HEK293 (cell line): ENCODE measurements around the gene ZFPL1.

ENCODE experiments used
- CTCF ChIA-PET: fragments of 350-600 bp; formaldehyde crosslinking; extraction: SDS; loops from one replicate; lab custom pipeline; 2021; ENCODE audit warnings: antibody characterized with exemption; lab: Yijun Ruan, JAX
- POLR2A ChIA-PET: fragments of 300-600 bp; formaldehyde crosslinking; extraction: SDS; loops from one replicate; lab custom pipeline; 2020; ENCODE audit warnings: antibody characterized with exemption, inconsistent platforms; lab: Yijun Ruan, JAX
- H3K27ac ChIP-seq: fragments of 200-500 bp; sonication (Bioruptor generic); 2 replicates; pipeline ENCODE4 v1.5.1; 2014; ENCODE audit warnings: low read depth, low read length, control low read depth, inconsistent platforms; ENCODE audit errors: extremely low read depth
- H3K36me3 ChIP-seq, 2 experiments: fragments of 200-500 bp in 1 of 2; sonication (Bioruptor generic) in 1 of 2; 1 replicate in 1 of 2; 2 replicates in 1 of 2; pipeline ENCODE4 v1.5.1; 2014 to 2017; ENCODE audit warnings: inconsistent platforms in 2 of 2, low read length in 2 of 2; ENCODE audit not compliant: control insufficient read depth in 2 of 2, insufficient read depth in 1 of 2
- H3K4me1 ChIP-seq: fragments of 200-500 bp; sonication (Bioruptor generic); 2 replicates; pipeline ENCODE4 v1.5.1; 2014; ENCODE audit warnings: mild to moderate bottlenecking, low read length, inconsistent platforms; ENCODE audit not compliant: control insufficient read depth, insufficient read depth
- H3K4me3 ChIP-seq: 2 replicates; pipeline ENCODE4 v1.5.1; 2011; ENCODE audit warnings: low read depth, mild to moderate bottlenecking, control low read depth, low read length, moderate library complexity
- H3K9me3 ChIP-seq: fragments of 200-500 bp; sonication (Bioruptor generic); 2 replicates; pipeline ENCODE4 v1.5.1; 2014; ENCODE audit warnings: low read depth, low read length, inconsistent platforms; ENCODE audit not compliant: control insufficient read depth, insufficient read depth
- EGR2 ChIP-seq: fragments of 450-650 bp; formaldehyde crosslinking; IDR thresholded peaks from 2 replicates; pipeline ENCODE4 v1.5.1; 2016; ENCODE audit warnings: low read depth, missing biosample characterization, missing genetic modification characterization
- HOXD13 ChIP-seq: sonication (generic); formaldehyde crosslinking; IDR thresholded peaks from 2 replicates; pipeline ENCODE4 v1.8.0; 2022; ENCODE audit warnings: missing genetic modification reagents, borderline replicate concordance
- KLF1 ChIP-seq: fragments of 450-650 bp; formaldehyde crosslinking; IDR thresholded peaks from 2 replicates; pipeline ENCODE4 v1.5.1; 2016; ENCODE audit warnings: missing biosample characterization, missing genetic modification characterization
- KLF16 ChIP-seq: fragments of 450-650 bp; formaldehyde crosslinking; IDR thresholded peaks from 2 replicates; pipeline ENCODE4 v1.5.1; 2017; ENCODE audit warnings: missing biosample characterization, missing genetic modification characterization
- SP2 ChIP-seq: fragments of 450-650 bp; formaldehyde crosslinking; IDR thresholded peaks from 2 replicates; pipeline ENCODE4 v1.5.1; 2016; ENCODE audit warnings: missing biosample characterization, missing genetic modification characterization
- TRIM28 ChIP-seq: IDR thresholded peaks from 2 replicates; pipeline ENCODE4 v1.6.1; 2011; ENCODE audit warnings: low read length, control low read depth, borderline replicate concordance
- YY1 ChIP-seq: fragments of 450-650 bp; formaldehyde crosslinking; IDR thresholded peaks from 2 replicates; pipeline ENCODE4 v1.5.1; 2018; ENCODE audit warnings: missing biosample characterization, missing genetic modification characterization
- ZBTB11 ChIP-seq: fragments of 450-650 bp; formaldehyde crosslinking; conservative IDR thresholded peaks from 2 replicates; pipeline ENCODE4 v1.5.1; 2016; ENCODE audit warnings: low read depth, missing biosample characterization, missing genetic modification characterization
- ZBTB21 ChIP-seq: fragments of 450-650 bp; formaldehyde crosslinking; IDR thresholded peaks from 2 replicates; pipeline ENCODE4 v1.5.1; 2017; ENCODE audit warnings: missing biosample characterization, missing genetic modification characterization
- ZBTB7A ChIP-seq: fragments of 450-650 bp; formaldehyde crosslinking; IDR thresholded peaks from 2 replicates; pipeline ENCODE4 v1.5.1; 2016; ENCODE audit warnings: low read depth, missing biosample characterization, missing genetic modification characterization
- ZFHX2 ChIP-seq: fragments of 450-650 bp; formaldehyde crosslinking; conservative IDR thresholded peaks from 2 replicates; pipeline ENCODE4 v1.5.1; 2016; ENCODE audit warnings: missing biosample characterization, missing genetic modification characterization
- ZFP37 ChIP-seq: fragments of 450-650 bp; formaldehyde crosslinking; IDR thresholded peaks from 2 replicates; pipeline ENCODE4 v1.5.1; 2016; ENCODE audit warnings: missing biosample characterization, missing genetic modification characterization
- ZFP41 ChIP-seq: fragments of 450-650 bp; formaldehyde crosslinking; IDR thresholded peaks from 2 replicates; pipeline ENCODE4 v1.5.1; 2016; ENCODE audit warnings: missing biosample characterization, missing genetic modification characterization, borderline replicate concordance
- ZNF140 ChIP-seq: fragments of 450-650 bp; formaldehyde crosslinking; IDR thresholded peaks from 2 replicates; pipeline ENCODE4 v1.5.1; 2016; ENCODE audit warnings: missing biosample characterization, missing genetic modification characterization
- ZNF148 ChIP-seq: fragments of 450-650 bp; formaldehyde crosslinking; IDR thresholded peaks from 2 replicates; pipeline ENCODE4 v1.5.0; 2017; ENCODE audit warnings: missing biosample characterization, missing genetic modification characterization, borderline replicate concordance
- ZNF174 ChIP-seq: fragments of 450-650 bp; formaldehyde crosslinking; IDR thresholded peaks from 2 replicates; pipeline ENCODE4 v1.5.0; 2017; ENCODE audit warnings: missing biosample characterization, mild to moderate bottlenecking, missing genetic modification characterization
- ZNF18 ChIP-seq: fragments of 450-650 bp; formaldehyde crosslinking; IDR thresholded peaks from 2 replicates; pipeline ENCODE4 v1.5.1; 2016; ENCODE audit warnings: missing biosample characterization, missing genetic modification characterization
- ZNF23 ChIP-seq: fragments of 450-650 bp; formaldehyde crosslinking; IDR thresholded peaks from 2 replicates; pipeline ENCODE4 v1.5.1; 2016; ENCODE audit warnings: missing biosample characterization, missing genetic modification characterization, borderline replicate concordance
- ZNF335 ChIP-seq: fragments of 450-650 bp; formaldehyde crosslinking; conservative IDR thresholded peaks from 2 replicates; pipeline ENCODE4 v1.5.1; 2016; ENCODE audit warnings: missing biosample characterization, missing genetic modification characterization
- ZNF394 ChIP-seq: fragments of 450-650 bp; formaldehyde crosslinking; IDR thresholded peaks from 2 replicates; pipeline ENCODE4 v1.5.1; 2016; ENCODE audit warnings: missing biosample characterization, missing genetic modification characterization, mild to moderate bottlenecking, moderate library complexity, borderline replicate concordance
- ZNF514 ChIP-seq: fragments of 450-650 bp; formaldehyde crosslinking; IDR thresholded peaks from 2 replicates; pipeline ENCODE4 v1.5.1; 2016; ENCODE audit warnings: missing biosample characterization, missing genetic modification characterization
- ZNF580 ChIP-seq: fragments of 450-650 bp; formaldehyde crosslinking; IDR thresholded peaks from 2 replicates; pipeline ENCODE4 v1.5.1; 2016; ENCODE audit warnings: missing biosample characterization, missing genetic modification characterization
- ZNF596 ChIP-seq: fragments of 450-650 bp; IDR thresholded peaks from 2 replicates; pipeline ENCODE4 v1.5.0; 2018; ENCODE audit warnings: missing biosample characterization, mild to moderate bottlenecking, missing genetic modification characterization, moderate library complexity
- ZNF692 ChIP-seq: fragments of 450-650 bp; formaldehyde crosslinking; IDR thresholded peaks from 2 replicates; pipeline ENCODE4 v1.5.1; 2016; ENCODE audit warnings: missing biosample characterization, missing genetic modification characterization
- ZNF76 ChIP-seq: fragments of 450-650 bp; formaldehyde crosslinking; IDR thresholded peaks from 2 replicates; pipeline ENCODE4; 2016; ENCODE audit warnings: low read depth, missing biosample characterization, missing genetic modification characterization, borderline replicate concordance
- ZNF768 ChIP-seq: fragments of 450-650 bp; formaldehyde crosslinking; IDR thresholded peaks from 2 replicates; pipeline ENCODE4 v1.5.1; 2018; ENCODE audit warnings: missing biosample characterization, mild to moderate bottlenecking, missing genetic modification characterization
- ZNF777 ChIP-seq: fragments of 450-650 bp; formaldehyde crosslinking; IDR thresholded peaks from 2 replicates; pipeline ENCODE4 v1.5.1; 2017; ENCODE audit warnings: missing biosample characterization, missing genetic modification characterization, borderline replicate concordance
- ZNF843 ChIP-seq: fragments of 450-650 bp; formaldehyde crosslinking; IDR thresholded peaks from 2 replicates; pipeline ENCODE4 v1.5.1; 2016; ENCODE audit warnings: missing biosample characterization, missing genetic modification characterization

The ZFPL1 gene

GRCh38 chr11:65083834-65084597, at the start of gene ZFPL1, which contains the start of gene CDCA5:
Gene ZFPL1 (plus strand): TSS chr11:65084222. CDS start chr11:65084699, 477 bp downstream.
Gene CDCA5 (minus strand): TSS chr11:65084040. CDS start chr11:65083978, 62 bp downstream.
- H3K4me3 ChIP-seq: peak within 1 kb of the TSS; percentile 92
- no peaks in the 10 kb centered on the region for H3K9me3 ChIP-seq
- peaks cover 5 to 78% of the 10 kb centered on the region in 2 experiments; a peak in 2 of 3 replicates for H3K36me3 ChIP-seq
- POLR2A ChIA-PET: interaction anchor here (0.6 to 2.0 kb wide), 7 partner anchors 13 to 43 kb away, joined by 3 to 13 read pairs (median 3); partner anchors contain the start of genes FAU, MRPL49, SAC3D1 and TM7SF2
- H3K27ac ChIP-seq: peak within 1 kb of the TSS; percentile 81
- CTCF ChIA-PET: interaction anchor here (0.5 to 1.4 kb wide), 6 partner anchors 43 to 275 kb away, joined by 3 to 5 read pairs (median 4); partner anchors contain the start of genes DPF2 and SAC3D1
- peaks cover 3% of the 10 kb centered on the region; the same call in 1 of the 2 replicates for H3K4me1 ChIP-seq
- TF ChIP-seq ZNF514 (tag by site-specific recombination) (no peak), KLF16 (tag by site-specific recombination) (peak; percentile 93), ZNF596 (tag by site-specific recombination) (no peak), ZNF692 (peak; percentile 65; the same call in 1 of the 2 replicates), ZNF148 (tag by site-specific recombination) (no peak), ZNF394 (tag by site-specific recombination) (peak; percentile 19; the same call in 1 of the 2 replicates), ZNF174 (tag by site-specific recombination) (no peak), ZNF777 (tag by site-specific recombination) (no peak), ZNF843 (tag by site-specific recombination) (peak; percentile 52), ZNF335 (tag by site-specific recombination) (peak; percentile 65), YY1 (tag by site-specific recombination) (peak; percentile 35; the same call in 1 of the 2 replicates), ZBTB7A (0 out of 2 replicates have a peak, but pooled peaks have one; percentile 12), ZNF76 (tag by site-specific recombination) (peak; percentile 85), ZBTB11 (tag by site-specific recombination) (peak; percentile 95), ZFHX2 (no peak; the same call in 1 of the 2 replicates), ZBTB21 (tag by site-specific recombination) (peak; percentile 87), ZNF18 (no peak), SP2 (tag by site-specific recombination) (peak; percentile 90), ZFP37 (no peak), EGR2 (tag by site-specific recombination) (peak; percentile 24; the same call in 1 of the 2 replicates), ZNF140 (tag by site-specific recombination) (no peak), ZNF768 (tag by site-specific recombination) (no peak), HOXD13 (CRISPR knock-in tag) (no peak), ZFP41 (tag by site-specific recombination) (no peak), ZNF580 (tag by site-specific recombination) (peak; percentile 29; the same call in 1 of the 2 replicates), KLF1 (tag by site-specific recombination) (peak; percentile 73), TRIM28 (no peak), ZNF23 (tag by site-specific recombination) (no peak)
